Measurements from ENCODE around the gene DTNA. TPM values are rescaled to one million over a fixed set of nuclear protein-coding genes. Genes with fewer than 3 reads are reported as not detected.
"Not testable (repeated sequence)": the region's sequence is repeated elsewhere in the genome, so short reads cannot be mapped to it uniquely, and the experiment has no call there.

The DTNA gene
- polyA plus RNA-seq, 1 experiment: 16.4 TPM

- DNase-seq (ENCODE audit: low read depth, low spot score): no peak
- ChIA-PET CTCF (interaction anchor here (1.3 to 1.6 kb wide), 2 partner anchors 39 to 243 kb away, joined by 3 to 4 read pairs; no protein-coding TSS in a partner anchor), POLR2A (interaction anchor here (0.8 kb wide), 1 partner anchor 9 kb away, joined by 3 read pairs; no protein-coding TSS in a partner anchor)
- H3K27me3 ChIP-seq (ENCODE audit: control insufficient read depth, insufficient read depth, low read length): no peaks in the 10 kb centered on the region
- H3K4me3 ChIP-seq (ENCODE audit: low read depth, low read length): no peak overlapping the region
- H3K27ac ChIP-seq (ENCODE audit: low read depth, low read length): no peak overlapping the region
- no peak for TF ChIP-seq CTCF (IDR thresholded peaks at IDR 0.05; ENCODE audit: low read depth, low read length)
- H3K9me3 ChIP-seq (ENCODE audit: control insufficient read depth, insufficient read depth, low read length): no peaks in the 10 kb centered on the region
These were observed 194.9 kb downstream of the DTNA start for GRCh38 chr18:34904994-34905393.

GRCh38 chr18:34906985-34907384 lies 196.9 kb downstream of the DTNA start:
- H3K9me3 ChIP-seq (ENCODE audit: control insufficient read depth, insufficient read depth, low read length); H3K4me3 ChIP-seq (ENCODE audit: low read depth, low read length); DNase-seq (ENCODE audit: low read depth, low spot score); H3K27me3 ChIP-seq (ENCODE audit: control insufficient read depth, insufficient read depth, low read length); POLR2A ChIA-PET; H3K27ac ChIP-seq (ENCODE audit: low read depth, low read length): not testable (repeated sequence)
- CTCF ChIA-PET: interaction anchor here (1.4 kb wide), 1 partner anchor 40 kb away, joined by 5 read pairs; no protein-coding TSS in a partner anchor

GRCh38 chr18:34909637-34910364 lies 199.7 kb downstream of the DTNA start:
- ChIA-PET CTCF (interaction anchor here (0.9 to 1.6 kb wide), 3 partner anchors 26 to 43 kb away, joined by 3 to 10 read pairs (median 3); no protein-coding TSS in a partner anchor), POLR2A (no interaction called here)
- Histone ChIP-seq H3K27ac (ENCODE audit: low read depth, low read length) (no peak overlapping the region), H3K4me3 (ENCODE audit: low read depth, low read length) (no peak overlapping the region), H3K9me3 (ENCODE audit: control insufficient read depth, insufficient read depth, low read length) (no peaks in the 10 kb centered on the region), H3K27me3 (ENCODE audit: control insufficient read depth, insufficient read depth, low read length) (no peaks in the 10 kb centered on the region)
- no peak for DNase-seq (ENCODE audit: low read depth, low spot score)
- TF ChIP-seq CTCF (IDR thresholded peaks at IDR 0.05; ENCODE audit: low read depth, low read length): no peak

GRCh38 chr18:34911081-34911480 lies 201.0 kb downstream of the DTNA start:
- no peak for DNase-seq (ENCODE audit: low read depth, low spot score)
- CTCF ChIA-PET: no interaction called here
- no peak overlapping the region for H3K27ac ChIP-seq (ENCODE audit: low read depth, low read length)
- H3K9me3 ChIP-seq (ENCODE audit: control insufficient read depth, insufficient read depth, low read length): no peaks in the 10 kb centered on the region
- TF ChIP-seq CTCF (IDR thresholded peaks at IDR 0.05; ENCODE audit: low read depth, low read length): no peak
- H3K27me3 ChIP-seq (ENCODE audit: control insufficient read depth, insufficient read depth, low read length): no peaks in the 10 kb centered on the region
- no peak overlapping the region for H3K4me3 ChIP-seq (ENCODE audit: low read depth, low read length)
- POLR2A ChIA-PET: no interaction called here

- CTCF ChIA-PET: no interaction called here
- H3K27ac ChIP-seq (ENCODE audit: low read depth, low read length): peak overlapping the region; percentile 69
- POLR2A ChIA-PET: interaction anchor here (0.7 kb wide), 1 partner anchor 67 kb away, joined by 6 read pairs; no protein-coding TSS in a partner anchor
These were observed 201.7 kb downstream of the DTNA start for GRCh38 chr18:34911661-34912384.

More at GRCh38 chr18:34911661-34912384, 201.7 kb downstream of the DTNA start:
- peak; percentile 90 for DNase-seq (ENCODE audit: low read depth, low spot score)
- no peaks in the 10 kb centered on the region for H3K27me3 ChIP-seq (ENCODE audit: control insufficient read depth, insufficient read depth, low read length)
- no peak overlapping the region for H3K4me3 ChIP-seq (ENCODE audit: low read depth, low read length)
- no peaks in the 10 kb centered on the region for H3K9me3 ChIP-seq (ENCODE audit: control insufficient read depth, insufficient read depth, low read length)
- peak; percentile 42 for TF ChIP-seq CTCF (IDR thresholded peaks at IDR 0.05; ENCODE audit: low read depth, low read length)
